ENCODE results near the gene ASIC4. TPM values are rescaled to one million over a fixed set of nuclear protein-coding genes. Genes with fewer than 3 reads are reported as not detected.

ASIC4 gene
- total and polyA plus RNA-seq, 2 of the 13 experiments (the other 11 are each of a cell fraction or from before 2014, with no cell fraction given): 0.03 TPM; not detected in 1

DNA sequence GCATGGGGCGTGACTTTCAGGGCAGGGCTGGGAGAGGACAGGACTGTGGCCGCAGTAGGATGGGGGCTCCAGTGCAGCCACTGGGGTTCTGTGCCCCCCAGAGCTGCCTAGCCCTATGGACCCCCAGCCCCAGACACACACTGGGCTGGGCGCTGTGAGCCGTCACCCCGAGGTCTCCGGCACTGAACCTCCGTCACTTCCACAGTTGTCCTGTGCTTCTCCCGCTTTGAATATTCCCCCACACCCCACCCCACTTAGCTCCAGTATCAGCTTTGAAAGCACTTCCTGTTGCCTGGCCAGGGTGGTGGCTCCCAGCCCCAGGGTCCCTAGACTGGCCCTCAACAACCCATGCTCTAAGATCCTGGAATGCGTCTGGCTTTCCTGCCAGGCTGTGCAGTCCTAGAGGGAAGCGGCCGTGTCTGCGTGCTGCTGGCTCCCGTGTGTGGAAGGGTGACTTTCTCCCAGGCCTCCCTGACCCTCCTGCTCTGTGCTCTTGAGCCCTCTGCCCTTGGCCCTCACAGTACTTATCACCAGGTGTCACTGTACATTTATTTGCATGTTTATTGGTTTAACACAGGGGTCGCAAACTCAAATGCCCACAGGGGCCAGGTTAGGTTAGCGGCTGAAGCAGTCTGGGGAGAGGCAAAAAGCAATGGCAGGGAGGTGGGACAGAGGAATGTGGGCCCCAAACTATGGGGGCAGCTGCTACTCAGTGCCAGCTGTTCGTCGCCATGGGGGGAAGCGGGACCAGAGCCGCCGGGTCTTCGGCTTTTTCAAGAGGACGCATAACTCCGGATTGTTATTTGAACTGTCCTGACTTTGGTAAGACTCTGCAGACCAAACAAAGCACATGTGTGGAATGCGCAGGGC, 47.1 kb downstream of the ASIC4 start (continued):
- TF ChIP-seq, protein P1, sequence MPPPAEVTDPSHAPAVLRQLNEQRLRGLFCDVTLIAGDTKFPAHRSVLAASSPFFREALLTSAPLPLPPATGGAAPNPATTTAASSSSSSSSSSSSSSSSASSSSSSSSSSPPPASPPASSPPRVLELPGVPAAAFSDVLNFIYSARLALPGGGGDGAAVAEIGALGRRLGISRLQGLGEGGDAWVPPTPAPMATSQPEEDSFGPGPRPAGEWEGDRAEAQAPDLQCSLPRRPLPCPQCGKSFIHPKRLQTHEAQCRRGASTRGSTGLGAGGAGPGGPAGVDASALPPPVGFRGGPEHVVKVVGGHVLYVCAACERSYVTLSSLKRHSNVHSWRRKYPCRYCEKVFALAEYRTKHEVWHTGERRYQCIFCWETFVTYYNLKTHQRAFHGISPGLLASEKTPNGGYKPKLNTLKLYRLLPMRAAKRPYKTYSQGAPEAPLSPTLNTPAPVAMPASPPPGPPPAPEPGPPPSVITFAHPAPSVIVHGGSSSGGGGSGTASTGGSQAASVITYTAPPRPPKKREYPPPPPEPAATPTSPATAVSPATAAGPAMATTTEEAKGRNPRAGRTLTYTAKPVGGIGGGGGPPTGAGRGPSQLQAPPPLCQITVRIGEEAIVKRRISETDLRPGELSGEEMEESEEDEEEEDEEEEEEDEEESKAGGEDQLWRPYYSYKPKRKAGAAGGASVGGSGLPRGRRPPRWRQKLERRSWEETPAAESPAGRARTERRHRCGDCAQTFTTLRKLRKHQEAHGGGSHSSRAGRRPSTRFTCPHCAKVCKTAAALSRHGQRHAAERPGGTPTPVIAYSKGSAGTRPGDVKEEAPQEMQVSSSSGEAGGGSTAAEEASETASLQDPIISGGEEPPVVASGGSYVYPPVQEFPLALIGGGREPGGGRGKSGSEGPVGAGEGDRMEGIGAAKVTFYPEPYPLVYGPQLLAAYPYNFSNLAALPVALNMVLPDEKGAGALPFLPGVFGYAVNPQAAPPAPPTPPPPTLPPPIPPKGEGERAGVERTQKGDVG (CRISPR knock-in tag; IDR thresholded peaks at IDR 0.05; ENCODE audit: borderline replicate concordance): peak; percentile 26; the same call in 1 of the 2 replicates
- TF ChIP-seq PLRG1 (conservative IDR thresholded peaks at IDR 0.05) (no peak), HMGA1 (CRISPR knock-in tag; conservative IDR thresholded peaks at IDR 0.05) (no peak), ZNF33B (CRISPR knock-in tag; IDR thresholded peaks at IDR 0.05) (0 out of 2 replicates have a peak, but pooled peaks have one; percentile 37), NR2F1 (CRISPR knock-in tag; IDR thresholded peaks at IDR 0.05) (peak in 1 of 2 experiments; percentile 46; a peak in 1 of 4 replicates), PITX1 (CRISPR knock-in tag; IDR thresholded peaks at IDR 0.05) (peak; percentile 55), ZHX2 (IDR thresholded peaks at IDR 0.05; ENCODE audit: low read depth) (peak; percentile 21; the same call in 1 of the 2 replicates), ZHX2 (CRISPR knock-in tag; IDR thresholded peaks at IDR 0.05; ENCODE audit: borderline replicate concordance) (no peak), ZNF619 (CRISPR knock-in tag; IDR thresholded peaks at IDR 0.05) (no peak; the same call in 1 of the 2 replicates), PCBP2 (optimal IDR thresholded peaks at IDR 0.05; ENCODE audit: low read depth, low read length, poor library complexity, severe bottlenecking) (no peak), AKAP8 (CRISPR knock-in tag; IDR thresholded peaks at IDR 0.05) (peak; percentile 30; the same call in 1 of the 2 replicates), KAT2B (IDR thresholded peaks at IDR 0.05; ENCODE audit: borderline replicate concordance, low read depth, low read length) (no peak)
- TF ChIP-seq, protein P2, sequence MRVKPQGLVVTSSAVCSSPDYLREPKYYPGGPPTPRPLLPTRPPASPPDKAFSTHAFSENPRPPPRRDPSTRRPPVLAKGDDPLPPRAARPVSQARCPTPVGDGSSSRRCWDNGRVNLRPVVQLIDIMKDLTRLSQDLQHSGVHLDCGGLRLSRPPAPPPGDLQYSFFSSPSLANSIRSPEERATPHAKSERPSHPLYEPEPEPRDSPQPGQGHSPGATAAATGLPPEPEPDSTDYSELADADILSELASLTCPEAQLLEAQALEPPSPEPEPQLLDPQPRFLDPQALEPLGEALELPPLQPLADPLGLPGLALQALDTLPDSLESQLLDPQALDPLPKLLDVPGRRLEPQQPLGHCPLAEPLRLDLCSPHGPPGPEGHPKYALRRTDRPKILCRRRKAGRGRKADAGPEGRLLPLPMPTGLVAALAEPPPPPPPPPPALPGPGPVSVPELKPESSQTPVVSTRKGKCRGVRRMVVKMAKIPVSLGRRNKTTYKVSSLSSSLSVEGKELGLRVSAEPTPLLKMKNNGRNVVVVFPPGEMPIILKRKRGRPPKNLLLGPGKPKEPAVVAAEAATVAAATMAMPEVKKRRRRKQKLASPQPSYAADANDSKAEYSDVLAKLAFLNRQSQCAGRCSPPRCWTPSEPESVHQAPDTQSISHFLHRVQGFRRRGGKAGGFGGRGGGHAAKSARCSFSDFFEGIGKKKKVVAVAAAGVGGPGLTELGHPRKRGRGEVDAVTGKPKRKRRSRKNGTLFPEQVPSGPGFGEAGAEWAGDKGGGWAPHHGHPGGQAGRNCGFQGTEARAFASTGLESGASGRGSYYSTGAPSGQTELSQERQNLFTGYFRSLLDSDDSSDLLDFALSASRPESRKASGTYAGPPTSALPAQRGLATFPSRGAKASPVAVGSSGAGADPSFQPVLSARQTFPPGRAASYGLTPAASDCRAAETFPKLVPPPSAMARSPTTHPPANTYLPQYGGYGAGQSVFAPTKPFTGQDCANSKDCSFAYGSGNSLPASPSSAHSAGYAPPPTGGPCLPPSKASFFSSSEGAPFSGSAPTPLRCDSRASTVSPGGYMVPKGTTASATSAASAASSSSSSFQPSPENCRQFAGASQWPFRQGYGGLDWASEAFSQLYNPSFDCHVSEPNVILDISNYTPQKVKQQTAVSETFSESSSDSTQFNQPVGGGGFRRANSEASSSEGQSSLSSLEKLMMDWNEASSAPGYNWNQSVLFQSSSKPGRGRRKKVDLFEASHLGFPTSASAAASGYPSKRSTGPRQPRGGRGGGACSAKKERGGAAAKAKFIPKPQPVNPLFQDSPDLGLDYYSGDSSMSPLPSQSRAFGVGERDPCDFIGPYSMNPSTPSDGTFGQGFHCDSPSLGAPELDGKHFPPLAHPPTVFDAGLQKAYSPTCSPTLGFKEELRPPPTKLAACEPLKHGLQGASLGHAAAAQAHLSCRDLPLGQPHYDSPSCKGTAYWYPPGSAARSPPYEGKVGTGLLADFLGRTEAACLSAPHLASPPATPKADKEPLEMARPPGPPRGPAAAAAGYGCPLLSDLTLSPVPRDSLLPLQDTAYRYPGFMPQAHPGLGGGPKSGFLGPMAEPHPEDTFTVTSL (CRISPR knock-in tag; IDR thresholded peaks at IDR 0.05; ENCODE audit: borderline replicate concordance): 0 out of 2 replicates have a peak, but pooled peaks have one; percentile 51

All from HepG2 (cell line).